ENCODE data around the gene SYCE1.
"Not testable (repeated sequence)": the region's sequence is repeated elsewhere in the genome, so short reads cannot be mapped to it uniquely, and the experiment has no call there.

Gene SYCE1

DNA sequence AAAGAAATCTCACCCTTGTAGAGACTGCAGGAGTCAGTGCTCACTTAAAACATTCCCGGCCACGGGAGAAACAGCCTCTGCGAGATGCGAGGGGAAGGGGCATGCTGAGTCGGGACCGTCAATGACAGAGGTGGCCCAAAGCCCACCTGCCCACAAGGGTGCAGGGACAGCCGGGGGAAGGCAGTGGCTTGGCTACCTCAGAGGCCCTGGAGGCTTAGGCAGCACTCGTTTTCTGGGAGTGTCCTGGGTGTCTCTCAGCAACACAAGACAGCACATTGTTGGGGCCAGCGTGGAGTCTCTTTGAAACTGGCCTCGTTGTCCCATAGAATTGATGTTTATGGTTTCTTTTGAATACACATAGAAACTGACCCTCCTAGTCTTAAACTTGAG lies 25.6 kb upstream of the SYCE1 start:
- no peaks in the 10 kb centered on the region for H3K36me3 ChIP-seq (ENCODE audit: control insufficient read depth, insufficient read depth, low read length)
- no peak overlapping the region for H3K27ac ChIP-seq (ENCODE audit: insufficient read depth, low read length, poor library complexity, severe bottlenecking)
- no peaks in the 10 kb centered on the region for H3K27me3 ChIP-seq (replicated peaks; ENCODE audit: control insufficient read depth, insufficient read depth, low read length, poor library complexity, severe bottlenecking)
- no peak for DNase-seq
- no peaks in the 10 kb centered on the region for H3K9me3 ChIP-seq (ENCODE audit: control insufficient read depth, low read length)
- H3K4me1 ChIP-seq (ENCODE audit: control insufficient read depth, insufficient read depth, low read length, poor library complexity, severe bottlenecking) = no peaks in the 10 kb centered on the region
- H3K4me3 ChIP-seq (ENCODE audit: insufficient read depth, low read depth, low read length, poor library complexity, severe bottlenecking) = no peak overlapping the region

GRCh38 chr10:133590226-133590969 lies 25.0 kb upstream of the SYCE1 start:
- H3K4me1 ChIP-seq (ENCODE audit: control insufficient read depth, insufficient read depth, low read length, poor library complexity, severe bottlenecking) = no peaks in the 10 kb centered on the region
- no peak overlapping the region for H3K4me3 ChIP-seq (ENCODE audit: insufficient read depth, low read depth, low read length, poor library complexity, severe bottlenecking)
- no peaks in the 10 kb centered on the region for H3K36me3 ChIP-seq (ENCODE audit: control insufficient read depth, insufficient read depth, low read length)
- H3K27ac ChIP-seq (ENCODE audit: insufficient read depth, low read length, poor library complexity, severe bottlenecking) = no peak overlapping the region
- H3K27me3 ChIP-seq (replicated peaks; ENCODE audit: control insufficient read depth, insufficient read depth, low read length, poor library complexity, severe bottlenecking) = no peaks in the 10 kb centered on the region
- DNase-seq = no peak
- no peaks in the 10 kb centered on the region for H3K9me3 ChIP-seq (ENCODE audit: control insufficient read depth, low read length)

DNA sequence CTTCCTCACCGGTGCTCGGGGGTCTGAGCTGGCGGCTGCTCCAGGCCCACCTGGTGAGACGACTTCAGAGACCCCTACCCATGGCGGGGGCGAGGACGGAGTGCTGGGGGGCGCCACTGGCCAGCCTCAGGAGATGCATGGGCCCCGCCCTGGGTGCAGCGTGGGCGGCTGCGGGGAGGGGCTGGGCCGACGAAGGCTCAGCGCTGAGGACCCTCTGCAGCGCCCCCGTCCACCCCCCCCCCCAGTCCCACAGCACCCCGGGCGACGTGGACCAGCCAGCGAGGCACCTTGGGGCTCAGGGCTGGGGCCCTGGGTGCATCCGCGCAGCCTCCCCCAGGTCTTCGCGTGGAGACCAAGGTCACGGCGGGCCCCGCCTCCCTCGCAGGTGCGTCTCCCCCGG lies 11.7 kb upstream of the SYCE1 start:
- not testable (repeated sequence) for H3K36me3 ChIP-seq (ENCODE audit: control insufficient read depth, insufficient read depth, low read length); H3K4me1 ChIP-seq (ENCODE audit: control insufficient read depth, insufficient read depth, low read length, poor library complexity, severe bottlenecking); DNase-seq

GRCh38 chr10:133573460-133573859 lies 8.1 kb upstream of the SYCE1 start:
- not testable (repeated sequence) for H3K36me3 ChIP-seq (ENCODE audit: control insufficient read depth, insufficient read depth, low read length); H3K27ac ChIP-seq (ENCODE audit: insufficient read depth, low read length, poor library complexity, severe bottlenecking); H3K27me3 ChIP-seq (replicated peaks; ENCODE audit: control insufficient read depth, insufficient read depth, low read length, poor library complexity, severe bottlenecking); H3K4me1 ChIP-seq (ENCODE audit: control insufficient read depth, insufficient read depth, low read length, poor library complexity, severe bottlenecking); H3K9me3 ChIP-seq (ENCODE audit: control insufficient read depth, low read length); DNase-seq; H3K4me3 ChIP-seq (ENCODE audit: insufficient read depth, low read depth, low read length, poor library complexity, severe bottlenecking)

More for the DNA sequence above, 11.7 kb upstream of the SYCE1 start:
- H3K4me3 ChIP-seq (ENCODE audit: insufficient read depth, low read depth, low read length, poor library complexity, severe bottlenecking); H3K27me3 ChIP-seq (replicated peaks; ENCODE audit: control insufficient read depth, insufficient read depth, low read length, poor library complexity, severe bottlenecking); H3K9me3 ChIP-seq (ENCODE audit: control insufficient read depth, low read length); H3K27ac ChIP-seq (ENCODE audit: insufficient read depth, low read length, poor library complexity, severe bottlenecking): not testable (repeated sequence)

DNA sequence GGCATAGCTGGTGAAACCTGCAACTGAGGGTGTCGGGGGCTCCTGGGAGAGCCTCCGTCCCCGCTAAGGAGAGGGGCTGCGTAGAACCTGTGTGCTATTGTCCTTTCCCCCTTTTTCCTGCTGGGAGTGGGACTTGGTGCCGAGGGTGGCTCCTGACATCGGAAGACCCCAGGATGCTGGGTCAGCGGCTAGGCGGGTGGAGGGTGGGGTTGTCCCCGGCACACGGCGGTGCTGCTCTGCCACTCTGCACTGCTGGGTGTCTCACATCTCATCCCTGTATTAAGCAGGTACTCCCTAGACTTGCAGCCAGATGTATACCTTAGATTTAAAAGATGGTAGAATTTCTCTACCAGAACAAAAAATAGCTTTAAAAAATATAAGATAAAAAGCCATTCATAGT lies 6.7 kb upstream of the SYCE1 start:
- not testable (repeated sequence) for H3K4me1 ChIP-seq (ENCODE audit: control insufficient read depth, insufficient read depth, low read length, poor library complexity, severe bottlenecking); H3K9me3 ChIP-seq (ENCODE audit: control insufficient read depth, low read length); H3K36me3 ChIP-seq (ENCODE audit: control insufficient read depth, insufficient read depth, low read length); H3K4me3 ChIP-seq (ENCODE audit: insufficient read depth, low read depth, low read length, poor library complexity, severe bottlenecking); H3K27me3 ChIP-seq (replicated peaks; ENCODE audit: control insufficient read depth, insufficient read depth, low read length, poor library complexity, severe bottlenecking); H3K27ac ChIP-seq (ENCODE audit: insufficient read depth, low read length, poor library complexity, severe bottlenecking); DNase-seq

GRCh38 chr10:133569801-133570200 lies 4.4 kb upstream of the SYCE1 start:
- not testable (repeated sequence) for H3K27me3 ChIP-seq (replicated peaks; ENCODE audit: control insufficient read depth, insufficient read depth, low read length, poor library complexity, severe bottlenecking); H3K27ac ChIP-seq (ENCODE audit: insufficient read depth, low read length, poor library complexity, severe bottlenecking); H3K36me3 ChIP-seq (ENCODE audit: control insufficient read depth, insufficient read depth, low read length); H3K9me3 ChIP-seq (ENCODE audit: control insufficient read depth, low read length); H3K4me1 ChIP-seq (ENCODE audit: control insufficient read depth, insufficient read depth, low read length, poor library complexity, severe bottlenecking); H3K4me3 ChIP-seq (ENCODE audit: insufficient read depth, low read depth, low read length, poor library complexity, severe bottlenecking); DNase-seq

DNA sequence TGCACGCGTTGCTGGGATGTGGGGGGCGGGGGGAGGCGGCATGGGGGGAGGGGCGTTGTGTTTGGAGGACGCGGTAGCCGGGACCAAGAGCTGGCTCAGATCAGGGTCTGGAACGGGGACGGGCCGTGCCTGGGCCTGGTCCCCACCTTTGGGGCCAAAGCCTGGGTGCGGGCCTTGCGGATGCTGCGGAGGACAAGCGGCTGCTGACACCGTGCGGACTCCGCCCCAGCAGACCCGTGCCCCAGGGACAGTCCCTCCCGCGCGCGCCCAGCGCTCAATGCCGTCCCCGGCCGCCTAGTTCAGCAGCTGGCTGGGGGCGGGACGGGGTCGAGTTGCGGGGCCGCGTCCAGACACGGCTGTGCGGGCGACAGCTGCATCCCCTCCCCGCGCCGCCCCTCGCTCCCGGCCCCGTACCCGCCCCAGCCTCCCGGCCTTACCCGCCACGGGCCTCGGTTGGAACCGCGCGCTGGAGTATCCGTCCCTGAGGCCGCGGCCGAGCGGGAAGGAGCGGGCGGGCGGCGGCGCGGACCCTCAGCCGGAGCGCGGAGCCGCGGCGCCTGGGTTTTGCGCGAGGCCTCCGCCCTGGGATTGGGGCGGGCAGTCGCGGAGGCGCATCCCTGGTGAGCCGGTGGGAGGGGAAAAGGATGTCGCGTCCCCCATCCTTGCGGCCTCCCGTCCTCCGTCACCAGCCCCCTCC lies 3.6 kb upstream of the SYCE1 start:
- H3K4me3 ChIP-seq (ENCODE audit: insufficient read depth, low read depth, low read length, poor library complexity, severe bottlenecking); DNase-seq; H3K36me3 ChIP-seq (ENCODE audit: control insufficient read depth, insufficient read depth, low read length); H3K4me1 ChIP-seq (ENCODE audit: control insufficient read depth, insufficient read depth, low read length, poor library complexity, severe bottlenecking); H3K9me3 ChIP-seq (ENCODE audit: control insufficient read depth, low read length); H3K27me3 ChIP-seq (replicated peaks; ENCODE audit: control insufficient read depth, insufficient read depth, low read length, poor library complexity, severe bottlenecking); H3K27ac ChIP-seq (ENCODE audit: insufficient read depth, low read length, poor library complexity, severe bottlenecking): not testable (repeated sequence)

DNA sequence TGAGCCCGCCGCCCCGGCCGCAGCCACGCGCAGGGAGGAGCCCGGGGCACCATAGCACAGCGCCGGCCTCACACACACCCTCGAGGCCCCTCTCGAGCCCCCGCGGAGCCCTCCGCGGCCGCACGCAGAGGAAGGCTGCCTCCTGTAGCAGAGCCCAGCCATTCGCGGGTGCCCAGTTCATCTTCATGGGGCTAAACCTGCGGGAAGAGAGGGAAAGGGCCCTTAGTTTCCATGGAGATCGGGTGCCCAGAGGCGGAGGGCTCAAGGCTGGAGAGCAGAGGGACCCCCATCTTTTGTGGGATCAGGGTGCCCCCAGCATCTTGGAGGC lies 2.9 kb upstream of the SYCE1 start:
- Histone ChIP-seq H3K27ac (ENCODE audit: insufficient read depth, low read length, poor library complexity, severe bottlenecking) (no peak overlapping the region), H3K27me3 (replicated peaks; ENCODE audit: control insufficient read depth, insufficient read depth, low read length, poor library complexity, severe bottlenecking) (peaks cover 4% of the 10 kb centered on the region), H3K4me1 (ENCODE audit: control insufficient read depth, insufficient read depth, low read length, poor library complexity, severe bottlenecking) (no peaks in the 10 kb centered on the region), H3K4me3 (ENCODE audit: insufficient read depth, low read depth, low read length, poor library complexity, severe bottlenecking) (no peak overlapping the region), H3K9me3 (ENCODE audit: control insufficient read depth, low read length) (no peaks in the 10 kb centered on the region), H3K36me3 (ENCODE audit: control insufficient read depth, insufficient read depth, low read length) (no peaks in the 10 kb centered on the region)
- no peak for DNase-seq

DNA sequence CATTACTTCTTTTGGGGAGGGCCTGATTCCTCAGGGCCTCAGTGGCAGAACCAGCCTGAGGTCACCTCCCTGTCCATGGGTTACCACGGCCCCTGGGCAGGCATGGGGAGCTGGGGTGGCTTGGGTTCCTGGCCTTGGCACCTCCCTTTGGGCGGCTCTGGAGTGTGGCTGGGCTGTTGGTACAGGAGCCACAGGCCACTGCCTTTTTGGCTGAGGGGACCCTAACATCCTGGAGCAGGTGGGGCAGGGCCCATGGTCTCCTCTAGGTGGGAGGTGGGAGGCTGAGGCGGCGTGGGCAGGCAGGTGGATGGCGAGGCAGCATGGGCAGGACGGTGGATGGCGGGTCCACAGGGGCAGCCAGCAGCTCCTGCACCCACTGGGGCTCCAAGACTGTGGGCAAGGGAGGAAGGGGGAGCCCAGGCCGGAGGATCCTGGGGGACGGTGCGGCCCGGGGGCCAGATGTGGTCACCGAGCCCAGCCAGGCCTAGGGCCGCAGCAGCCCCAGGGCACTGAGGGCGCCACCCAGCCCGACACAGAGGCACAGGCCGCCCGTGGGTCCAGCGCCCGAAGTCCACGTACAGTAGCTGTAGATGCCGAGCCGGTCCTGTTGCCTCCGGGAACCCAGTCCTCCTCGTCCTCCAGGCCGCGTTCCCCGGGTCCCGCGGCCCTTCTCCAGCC lies 2.4 kb upstream of the SYCE1 start:
- no peaks in the 10 kb centered on the region for H3K36me3 ChIP-seq (ENCODE audit: control insufficient read depth, insufficient read depth, low read length)
- no peak overlapping the region for H3K27ac ChIP-seq (ENCODE audit: insufficient read depth, low read length, poor library complexity, severe bottlenecking)
- no peaks in the 10 kb centered on the region for H3K9me3 ChIP-seq (ENCODE audit: control insufficient read depth, low read length)
- H3K27me3 ChIP-seq (replicated peaks; ENCODE audit: control insufficient read depth, insufficient read depth, low read length, poor library complexity, severe bottlenecking) = peaks cover 4% of the 10 kb centered on the region
- H3K4me1 ChIP-seq (ENCODE audit: control insufficient read depth, insufficient read depth, low read length, poor library complexity, severe bottlenecking) = no peaks in the 10 kb centered on the region
- no peak overlapping the region for H3K4me3 ChIP-seq (ENCODE audit: insufficient read depth, low read depth, low read length, poor library complexity, severe bottlenecking)
- DNase-seq = no peak

GRCh38 chr10:133567119-133567518 lies 1.7 kb upstream of the SYCE1 start:
- no peaks in the 10 kb centered on the region for H3K9me3 ChIP-seq (ENCODE audit: control insufficient read depth, low read length)
- no peak for DNase-seq
- H3K4me3 ChIP-seq (ENCODE audit: insufficient read depth, low read depth, low read length, poor library complexity, severe bottlenecking) = no peak overlapping the region
- H3K4me1 ChIP-seq (ENCODE audit: control insufficient read depth, insufficient read depth, low read length, poor library complexity, severe bottlenecking) = no peaks in the 10 kb centered on the region
- H3K27me3 ChIP-seq (replicated peaks; ENCODE audit: control insufficient read depth, insufficient read depth, low read length, poor library complexity, severe bottlenecking) = peaks cover 4% of the 10 kb centered on the region
- H3K36me3 ChIP-seq (ENCODE audit: control insufficient read depth, insufficient read depth, low read length) = no peaks in the 10 kb centered on the region
- H3K27ac ChIP-seq (ENCODE audit: insufficient read depth, low read length, poor library complexity, severe bottlenecking) = no peak overlapping the region
